ENCODE results near the gene SLX4. TPM values are rescaled to one million over a fixed set of nuclear protein-coding genes. Genes with fewer than 3 reads are reported as not detected.

The SLX4 gene
- total and polyA plus RNA-seq, 2 donors (not counting 1 experiment from before 2014, with no cell fraction given) = 5.4 to 13.3 TPM

DNA sequence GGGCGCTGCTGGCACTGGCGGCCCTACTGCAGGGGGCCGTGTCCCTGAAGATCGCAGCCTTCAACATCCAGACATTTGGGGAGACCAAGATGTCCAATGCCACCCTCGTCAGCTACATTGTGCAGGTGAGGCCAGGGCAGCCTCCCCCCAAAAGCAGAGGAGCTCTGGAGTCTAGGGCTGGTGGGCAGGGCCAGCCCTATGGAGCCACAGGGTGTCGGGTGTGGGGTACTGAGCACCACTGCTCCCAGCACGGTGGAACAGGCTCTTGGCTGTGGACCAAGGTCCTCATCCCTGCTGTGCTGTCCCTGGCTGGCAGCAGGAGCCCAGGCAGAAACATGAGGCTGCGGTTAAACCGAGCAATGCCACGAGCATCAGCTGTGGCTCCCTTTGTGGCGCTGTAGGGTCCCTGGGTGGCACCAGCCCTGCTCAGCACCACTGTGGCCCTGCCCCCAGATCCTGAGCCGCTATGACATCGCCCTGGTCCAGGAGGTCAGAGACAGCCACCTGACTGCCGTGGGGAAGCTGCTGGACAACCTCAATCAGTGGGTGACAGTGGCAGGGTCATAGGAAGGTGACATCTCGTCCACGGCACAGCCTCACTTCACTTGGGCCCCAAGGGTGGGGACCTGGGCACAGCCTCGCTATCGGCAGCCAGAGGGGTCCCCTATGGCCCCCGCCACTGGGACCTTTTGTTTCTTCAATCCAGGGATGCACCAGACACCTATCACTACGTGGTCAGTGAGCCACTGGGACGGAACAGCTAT is 44.2 kb upstream of the SLX4 start:
- TF ChIP-seq, protein P1, sequence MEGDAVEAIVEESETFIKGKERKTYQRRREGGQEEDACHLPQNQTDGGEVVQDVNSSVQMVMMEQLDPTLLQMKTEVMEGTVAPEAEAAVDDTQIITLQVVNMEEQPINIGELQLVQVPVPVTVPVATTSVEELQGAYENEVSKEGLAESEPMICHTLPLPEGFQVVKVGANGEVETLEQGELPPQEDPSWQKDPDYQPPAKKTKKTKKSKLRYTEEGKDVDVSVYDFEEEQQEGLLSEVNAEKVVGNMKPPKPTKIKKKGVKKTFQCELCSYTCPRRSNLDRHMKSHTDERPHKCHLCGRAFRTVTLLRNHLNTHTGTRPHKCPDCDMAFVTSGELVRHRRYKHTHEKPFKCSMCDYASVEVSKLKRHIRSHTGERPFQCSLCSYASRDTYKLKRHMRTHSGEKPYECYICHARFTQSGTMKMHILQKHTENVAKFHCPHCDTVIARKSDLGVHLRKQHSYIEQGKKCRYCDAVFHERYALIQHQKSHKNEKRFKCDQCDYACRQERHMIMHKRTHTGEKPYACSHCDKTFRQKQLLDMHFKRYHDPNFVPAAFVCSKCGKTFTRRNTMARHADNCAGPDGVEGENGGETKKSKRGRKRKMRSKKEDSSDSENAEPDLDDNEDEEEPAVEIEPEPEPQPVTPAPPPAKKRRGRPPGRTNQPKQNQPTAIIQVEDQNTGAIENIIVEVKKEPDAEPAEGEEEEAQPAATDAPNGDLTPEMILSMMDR (IDR thresholded peaks at IDR 0.05) = no peak
- no peak for TF ChIP-seq EZH2 (IDR thresholded peaks at IDR 0.05; ENCODE audit: borderline replicate concordance, insufficient read depth, low read depth, low read length, poor library complexity, severe bottlenecking)
- H3K9me3 ChIP-seq (ENCODE audit: control extremely low read depth in 1 of 3, control insufficient read depth in 2 of 3, insufficient read depth in 1 of 3, low read length in 2 of 3) = no peaks in the 10 kb centered on the region
- no peak for ATAC-seq (ENCODE audit: low read depth)
- Mint-ChIP-seq H3K27me3 (no peaks in the 10 kb centered on the region), H3K27ac (no peak overlapping the region), H3K4me3 (no peak overlapping the region), H3K4me1 (peaks cover 2% of the 10 kb centered on the region), H3K9me3 (ENCODE audit: insufficient read depth) (no peaks in the 10 kb centered on the region)
- CTCF ChIA-PET = interaction anchor here (2.1 kb wide), 1 partner anchor 129 kb away, joined by 9 read pairs; no protein-coding TSS in a partner anchor
- H3K36me3 ChIP-seq (replicated peaks in 1 of 2; ENCODE audit: control extremely low read depth in 1 of 2, control insufficient read depth in 1 of 2, extremely low read depth in 1 of 2, insufficient read depth in 2 of 2, low read length in 1 of 2) = peaks cover 0 to 57% of the 10 kb centered on the region in 2 experiments
- H3K4me1 ChIP-seq (ENCODE audit: control insufficient read depth in 2 of 2, insufficient read depth in 2 of 2, low read length in 2 of 2) = no peaks in the 10 kb centered on the region
- no peaks in the 10 kb centered on the region for H4K20me1 ChIP-seq (ENCODE audit: control insufficient read depth, insufficient read depth, low read length, poor library complexity, severe bottlenecking)
- no peak for DNase-seq
- POLR2A ChIA-PET = no interaction called here
- WGBS (ENCODE audit: insufficient coverage) = 95% methylated on average over 17 of the region's 21 CpGs
- H3K4me2 ChIP-seq (replicated peaks; ENCODE audit: low read depth, low read length, poor library complexity, severe bottlenecking) = no peak overlapping the region
- H3K27ac ChIP-seq (ENCODE audit: low read length in 2 of 2) = no peak overlapping the region
- no peaks in the 10 kb centered on the region for H3K79me2 ChIP-seq (ENCODE audit: control insufficient read depth, insufficient read depth, low read length)
- no peak overlapping the region for H2AFZ ChIP-seq (ENCODE audit: insufficient read depth, low read depth, low read length, poor library complexity, severe bottlenecking)
- H3K27me3 ChIP-seq (replicated peaks in 1 of 4; ENCODE audit: control extremely low read depth in 1 of 4, control insufficient read depth in 3 of 4, insufficient read depth in 4 of 4, low read length in 3 of 4) = no peaks in the 10 kb centered on the region
- intact Hi-C loops (cut with micrococcal nuclease) = no loop called here
- H3K9ac ChIP-seq (ENCODE audit: low read length) = no peak overlapping the region
- no peak overlapping the region for H3K4me3 ChIP-seq (ENCODE audit: control extremely low read depth in 1 of 5, extremely low read depth in 1 of 5, insufficient read depth in 1 of 5, low read depth in 2 of 5, low read length in 4 of 5)

DNA sequence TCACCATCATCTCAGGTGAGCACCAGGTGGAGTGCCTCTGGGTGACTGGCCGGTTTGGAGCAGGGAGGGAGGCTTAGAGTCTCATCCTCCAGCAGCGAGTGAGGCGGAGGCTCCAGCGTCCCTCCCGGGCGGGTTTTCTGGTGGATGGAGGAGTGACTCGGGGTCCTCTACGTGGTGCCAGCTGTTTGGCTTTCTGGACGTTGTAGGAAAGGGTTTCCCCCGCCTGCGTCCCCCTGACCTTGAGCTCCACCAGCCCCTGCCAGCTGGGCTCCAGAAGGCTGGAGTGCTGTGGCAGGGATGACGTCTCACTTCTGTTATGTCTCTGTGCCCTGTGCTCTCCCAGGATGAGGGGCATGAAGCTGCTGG is 43.6 kb upstream of the SLX4 start:
- no peaks in the 10 kb centered on the region for H4K20me1 ChIP-seq (ENCODE audit: control insufficient read depth, insufficient read depth, low read length, poor library complexity, severe bottlenecking)

More for the DNA sequence above, 43.6 kb upstream of the SLX4 start:
- Mint-ChIP-seq H3K27me3 (no peaks in the 10 kb centered on the region), H3K9me3 (ENCODE audit: insufficient read depth) (no peaks in the 10 kb centered on the region), H3K27ac (no peak overlapping the region), H3K4me1 (peaks cover 2% of the 10 kb centered on the region), H3K4me3 (no peak overlapping the region)
- intact Hi-C loops (cut with micrococcal nuclease) = no loop called here
- H3K9me3 ChIP-seq (ENCODE audit: control extremely low read depth in 1 of 3, control insufficient read depth in 2 of 3, insufficient read depth in 1 of 3, low read length in 2 of 3) = no peaks in the 10 kb centered on the region
- 94% methylated on average over 12 of the region's 12 CpGs for WGBS (ENCODE audit: insufficient coverage)
- peaks cover 0 to 57% of the 10 kb centered on the region in 2 experiments for H3K36me3 ChIP-seq (replicated peaks in 1 of 2; ENCODE audit: control extremely low read depth in 1 of 2, control insufficient read depth in 1 of 2, extremely low read depth in 1 of 2, insufficient read depth in 2 of 2, low read length in 1 of 2)
- no peaks in the 10 kb centered on the region for H3K4me1 ChIP-seq (ENCODE audit: control insufficient read depth in 2 of 2, insufficient read depth in 2 of 2, low read length in 2 of 2)
- DNase-seq = no peak
- TF ChIP-seq EZH2 (IDR thresholded peaks at IDR 0.05; ENCODE audit: borderline replicate concordance, insufficient read depth, low read depth, low read length, poor library complexity, severe bottlenecking) = no peak
- TF ChIP-seq, protein P1 (IDR thresholded peaks at IDR 0.05) = no peak
- no peaks in the 10 kb centered on the region for H3K79me2 ChIP-seq (ENCODE audit: control insufficient read depth, insufficient read depth, low read length)
- no peak for ATAC-seq (ENCODE audit: low read depth)
- no peak overlapping the region for H3K27ac ChIP-seq (ENCODE audit: low read length in 2 of 2)
- no peaks in the 10 kb centered on the region for H3K27me3 ChIP-seq (replicated peaks in 1 of 4; ENCODE audit: control extremely low read depth in 1 of 4, control insufficient read depth in 3 of 4, insufficient read depth in 4 of 4, low read length in 3 of 4)
- no peak overlapping the region for H3K4me3 ChIP-seq (ENCODE audit: control extremely low read depth in 1 of 5, extremely low read depth in 1 of 5, insufficient read depth in 1 of 5, low read depth in 2 of 5, low read length in 4 of 5)
- no peak overlapping the region for H2AFZ ChIP-seq (ENCODE audit: insufficient read depth, low read depth, low read length, poor library complexity, severe bottlenecking)
- no peak overlapping the region for H3K4me2 ChIP-seq (replicated peaks; ENCODE audit: low read depth, low read length, poor library complexity, severe bottlenecking)
- POLR2A ChIA-PET = no interaction called here
- H3K9ac ChIP-seq (ENCODE audit: low read length) = no peak overlapping the region
- CTCF ChIA-PET = interaction anchor here (1.4 to 2.1 kb wide), 2 partner anchors 125 to 128 kb away, joined by 4 to 9 read pairs; no protein-coding TSS in a partner anchor
